Measurements from ENCODE around the gene DTNB. TPM values are rescaled to one million over a fixed set of nuclear protein-coding genes. Genes with fewer than 3 reads are reported as not detected.

Gene DTNB
- polyA plus RNA-seq, 1 of the 3 experiments (the other 2 are of a cell fraction), result 15.3 TPM

DNA sequence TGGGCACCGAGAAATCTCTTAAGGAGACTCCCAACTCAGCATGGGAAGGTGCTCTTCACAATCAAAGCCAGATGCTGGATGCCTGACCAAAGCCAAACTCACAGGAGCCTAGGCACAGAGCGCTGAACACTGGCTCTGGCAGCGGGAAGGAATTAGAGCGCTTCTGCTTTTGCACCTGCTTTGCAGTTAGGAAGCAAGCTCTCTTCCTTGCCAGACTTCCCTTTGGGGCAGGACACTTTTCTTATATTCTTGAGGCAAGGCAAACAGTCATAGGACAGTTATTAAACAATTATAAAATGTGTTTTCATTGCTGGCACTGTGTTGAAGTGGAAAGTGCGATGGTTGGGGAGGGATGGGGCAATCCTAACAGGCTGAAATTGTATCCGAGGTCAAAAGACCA lies 252.1 kb downstream of the DTNB start:
- ChIA-PET CTCF (no interaction called here), POLR2A (interaction anchor here (0.5 kb wide), 1 partner anchor 1385 kb away, joined by 6 read pairs; no protein-coding TSS in a partner anchor)
- H3F3A ChIP-seq (replicated peaks; ENCODE audit: insufficient read depth), result no peaks in the 10 kb centered on the region
- no peak overlapping the region for H3K4me2 ChIP-seq
- no peaks in the 10 kb centered on the region for H3K79me2 ChIP-seq (ENCODE audit: insufficient read depth)
- H3K9me2 ChIP-seq, result no peaks in the 10 kb centered on the region
- H2AFZ ChIP-seq (ENCODE audit: low read depth), result no peak overlapping the region
- H3K4me1 ChIP-seq (ENCODE audit: control insufficient read depth in 1 of 2, insufficient read depth in 2 of 2, low read depth in 1 of 2, low read length in 1 of 2), result peaks cover 10 to 14% of the 10 kb centered on the region in 2 experiments; a peak in 3 of 4 replicates
- WGBS (ENCODE audit: low lambda C conversion rate), result 89% methylated on average over 6 of the region's 6 CpGs
- TF ChIP-seq TAF1 (IDR thresholded peaks at IDR 0.05; ENCODE audit: borderline replicate concordance, low read depth, low read length) (no peak), GATA2 (CRISPR knock-in tag; IDR thresholded peaks at IDR 0.05) (no peak), RXRA (IDR thresholded peaks at IDR 0.05; ENCODE audit: borderline replicate concordance, low read depth) (no peak)
- TF ChIP-seq, protein P1, sequence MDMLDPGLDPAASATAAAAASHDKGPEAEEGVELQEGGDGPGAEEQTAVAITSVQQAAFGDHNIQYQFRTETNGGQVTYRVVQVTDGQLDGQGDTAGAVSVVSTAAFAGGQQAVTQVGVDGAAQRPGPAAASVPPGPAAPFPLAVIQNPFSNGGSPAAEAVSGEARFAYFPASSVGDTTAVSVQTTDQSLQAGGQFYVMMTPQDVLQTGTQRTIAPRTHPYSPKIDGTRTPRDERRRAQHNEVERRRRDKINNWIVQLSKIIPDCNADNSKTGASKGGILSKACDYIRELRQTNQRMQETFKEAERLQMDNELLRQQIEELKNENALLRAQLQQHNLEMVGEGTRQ (IDR thresholded peaks at IDR 0.05; ENCODE audit: borderline replicate concordance, low read depth, low read length), result no peak
- TF ChIP-seq, protein P2, sequence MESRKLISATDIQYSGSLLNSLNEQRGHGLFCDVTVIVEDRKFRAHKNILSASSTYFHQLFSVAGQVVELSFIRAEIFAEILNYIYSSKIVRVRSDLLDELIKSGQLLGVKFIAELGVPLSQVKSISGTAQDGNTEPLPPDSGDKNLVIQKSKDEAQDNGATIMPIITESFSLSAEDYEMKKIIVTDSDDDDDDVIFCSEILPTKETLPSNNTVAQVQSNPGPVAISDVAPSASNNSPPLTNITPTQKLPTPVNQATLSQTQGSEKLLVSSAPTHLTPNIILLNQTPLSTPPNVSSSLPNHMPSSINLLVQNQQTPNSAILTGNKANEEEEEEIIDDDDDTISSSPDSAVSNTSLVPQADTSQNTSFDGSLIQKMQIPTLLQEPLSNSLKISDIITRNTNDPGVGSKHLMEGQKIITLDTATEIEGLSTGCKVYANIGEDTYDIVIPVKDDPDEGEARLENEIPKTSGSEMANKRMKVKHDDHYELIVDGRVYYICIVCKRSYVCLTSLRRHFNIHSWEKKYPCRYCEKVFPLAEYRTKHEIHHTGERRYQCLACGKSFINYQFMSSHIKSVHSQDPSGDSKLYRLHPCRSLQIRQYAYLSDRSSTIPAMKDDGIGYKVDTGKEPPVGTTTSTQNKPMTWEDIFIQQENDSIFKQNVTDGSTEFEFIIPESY (IDR thresholded peaks at IDR 0.05; ENCODE audit: borderline replicate concordance, low read depth), result no peak
- TF ChIP-seq, protein P3, sequence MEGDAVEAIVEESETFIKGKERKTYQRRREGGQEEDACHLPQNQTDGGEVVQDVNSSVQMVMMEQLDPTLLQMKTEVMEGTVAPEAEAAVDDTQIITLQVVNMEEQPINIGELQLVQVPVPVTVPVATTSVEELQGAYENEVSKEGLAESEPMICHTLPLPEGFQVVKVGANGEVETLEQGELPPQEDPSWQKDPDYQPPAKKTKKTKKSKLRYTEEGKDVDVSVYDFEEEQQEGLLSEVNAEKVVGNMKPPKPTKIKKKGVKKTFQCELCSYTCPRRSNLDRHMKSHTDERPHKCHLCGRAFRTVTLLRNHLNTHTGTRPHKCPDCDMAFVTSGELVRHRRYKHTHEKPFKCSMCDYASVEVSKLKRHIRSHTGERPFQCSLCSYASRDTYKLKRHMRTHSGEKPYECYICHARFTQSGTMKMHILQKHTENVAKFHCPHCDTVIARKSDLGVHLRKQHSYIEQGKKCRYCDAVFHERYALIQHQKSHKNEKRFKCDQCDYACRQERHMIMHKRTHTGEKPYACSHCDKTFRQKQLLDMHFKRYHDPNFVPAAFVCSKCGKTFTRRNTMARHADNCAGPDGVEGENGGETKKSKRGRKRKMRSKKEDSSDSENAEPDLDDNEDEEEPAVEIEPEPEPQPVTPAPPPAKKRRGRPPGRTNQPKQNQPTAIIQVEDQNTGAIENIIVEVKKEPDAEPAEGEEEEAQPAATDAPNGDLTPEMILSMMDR (IDR thresholded peaks at IDR 0.05), result no peak
- no peak for DNase-seq
- H3K36me3 ChIP-seq (replicated peaks in 1 of 2; ENCODE audit: control insufficient read depth in 1 of 2, insufficient read depth in 2 of 2, low read length in 1 of 2), result no peaks in the 10 kb centered on the region
- no peaks in the 10 kb centered on the region for H3K27me3 ChIP-seq (ENCODE audit: insufficient read depth)
- no peak overlapping the region for H3K4me3 ChIP-seq (ENCODE audit: low read depth in 2 of 2, low read length in 1 of 2)
- H4K20me1 ChIP-seq (ENCODE audit: insufficient read depth), result no peaks in the 10 kb centered on the region
- no peak overlapping the region for H3K9ac ChIP-seq
- H3K27ac ChIP-seq (ENCODE audit: low read depth in 2 of 2, low read length in 1 of 2), result no peak overlapping the region
- H3K9me3 ChIP-seq, result no peaks in the 10 kb centered on the region

DNA sequence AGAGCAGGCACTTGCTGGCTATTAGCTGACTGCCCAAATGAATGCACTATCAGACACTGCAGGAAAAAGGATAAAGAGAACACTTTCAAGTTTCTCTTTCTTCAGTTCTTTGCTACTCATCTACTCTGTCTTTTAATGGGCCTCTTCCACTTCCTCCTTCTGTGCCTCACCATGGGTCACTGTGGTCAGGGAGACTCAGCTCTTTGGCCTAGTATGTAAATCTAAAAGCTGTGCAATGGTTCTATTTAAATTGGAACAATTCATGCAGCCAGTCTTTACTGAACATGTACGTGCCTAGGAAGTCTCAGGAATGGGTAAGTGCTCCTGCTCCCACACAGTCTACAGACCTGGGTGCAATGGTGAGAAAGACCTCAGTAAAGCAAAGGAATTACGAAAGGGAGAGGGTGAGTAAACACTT lies 252.5 kb downstream of the DTNB start:
- WGBS (ENCODE audit: low lambda C conversion rate), result 93% methylated on average over 2 of the region's 2 CpGs
- no peak overlapping the region for H3K4me2 ChIP-seq
- ChIA-PET POLR2A (interaction anchor here (0.5 kb wide), 1 partner anchor 1384 kb away, joined by 6 read pairs; no protein-coding TSS in a partner anchor), CTCF (interaction anchor here (1.1 kb wide), 1 partner anchor 45 kb away, joined by 4 read pairs; no protein-coding TSS in a partner anchor)
- no peaks in the 10 kb centered on the region for H3F3A ChIP-seq (replicated peaks; ENCODE audit: insufficient read depth)
- H3K79me2 ChIP-seq (ENCODE audit: insufficient read depth), result no peaks in the 10 kb centered on the region
- TF ChIP-seq, protein P4, sequence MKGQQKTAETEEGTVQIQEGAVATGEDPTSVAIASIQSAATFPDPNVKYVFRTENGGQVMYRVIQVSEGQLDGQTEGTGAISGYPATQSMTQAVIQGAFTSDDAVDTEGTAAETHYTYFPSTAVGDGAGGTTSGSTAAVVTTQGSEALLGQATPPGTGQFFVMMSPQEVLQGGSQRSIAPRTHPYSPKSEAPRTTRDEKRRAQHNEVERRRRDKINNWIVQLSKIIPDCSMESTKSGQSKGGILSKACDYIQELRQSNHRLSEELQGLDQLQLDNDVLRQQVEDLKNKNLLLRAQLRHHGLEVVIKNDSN (IDR thresholded peaks at IDR 0.05; ENCODE audit: borderline replicate concordance, low read depth), result no peak
- no peak for TF ChIP-seq YY1 (IDR thresholded peaks at IDR 0.05; ENCODE audit: low read depth)
- no peak for TF ChIP-seq TAF1 (IDR thresholded peaks at IDR 0.05; ENCODE audit: borderline replicate concordance, low read depth, low read length)
- TF ChIP-seq CHD2 (IDR thresholded peaks at IDR 0.05; ENCODE audit: low read length, partially characterized antibody), result no peak
- TF ChIP-seq SMC3 (IDR thresholded peaks at IDR 0.05; ENCODE audit: low read depth, low read length), result no peak
- H3K9me2 ChIP-seq, result no peaks in the 10 kb centered on the region
- H3K4me3 ChIP-seq (ENCODE audit: low read depth in 2 of 2, low read length in 1 of 2), result no peak overlapping the region
- H3K36me3 ChIP-seq (replicated peaks in 1 of 2; ENCODE audit: control insufficient read depth in 1 of 2, insufficient read depth in 2 of 2, low read length in 1 of 2), result no peaks in the 10 kb centered on the region
- DNase-seq, result no peak
- no peak overlapping the region for H3K9ac ChIP-seq
- peaks cover 10 to 14% of the 10 kb centered on the region in 2 experiments; a peak in 3 of 4 replicates for H3K4me1 ChIP-seq (ENCODE audit: control insufficient read depth in 1 of 2, insufficient read depth in 2 of 2, low read depth in 1 of 2, low read length in 1 of 2)
- H4K20me1 ChIP-seq (ENCODE audit: insufficient read depth), result no peaks in the 10 kb centered on the region
- no peak overlapping the region for H2AFZ ChIP-seq (ENCODE audit: low read depth)
- H3K9me3 ChIP-seq, result no peaks in the 10 kb centered on the region
- H3K27me3 ChIP-seq (ENCODE audit: insufficient read depth), result no peaks in the 10 kb centered on the region
- no peak overlapping the region for H3K27ac ChIP-seq (ENCODE audit: low read depth in 2 of 2, low read length in 1 of 2)

All from SK-N-SH (cell line).